Stromal cell of bone marrow (primary cell): ENCODE data around the gene NKAIN2.
"Not testable (repeated sequence)": the region's sequence is repeated elsewhere in the genome, so short reads cannot be mapped to it uniquely, and the experiment has no call there.

ENCODE experiments used
- DNase-seq: peaks from one replicate; pipeline ENCODE4 v3.0.0-alpha.2; 2012; ENCODE audit warnings: low read depth

NKAIN2 gene

GRCh38 chr6:124334359-124334758 lies 530.7 kb downstream of the NKAIN2 start:
- no peak for DNase-seq

GRCh38 chr6:124339610-124340334 lies 536.1 kb downstream of the NKAIN2 start:
- no peak for DNase-seq

GRCh38 chr6:124348339-124348738 lies 544.7 kb downstream of the NKAIN2 start:
- not testable (repeated sequence) for DNase-seq

GRCh38 chr6:124355146-124355545 lies 551.5 kb downstream of the NKAIN2 start:
- no peak for DNase-seq

GRCh38 chr6:124356276-124356810 lies 552.7 kb downstream of the NKAIN2 start:
- no peak for DNase-seq

- DNase-seq = no peak
These were observed 553.1 kb downstream of the NKAIN2 start for GRCh38 chr6:124356811-124357210.

GRCh38 chr6:124368131-124368530 lies 564.5 kb downstream of the NKAIN2 start:
- DNase-seq = peak; percentile 16

GRCh38 chr6:124371974-124372475 lies 568.4 kb downstream of the NKAIN2 start:
- DNase-seq = no peak

GRCh38 chr6:124373386-124373785 lies 569.7 kb downstream of the NKAIN2 start:
- DNase-seq = no peak

GRCh38 chr6:124389127-124389526 lies 585.5 kb downstream of the NKAIN2 start:
- DNase-seq = no peak

GRCh38 chr6:124393536-124393935 lies 589.9 kb downstream of the NKAIN2 start:
- DNase-seq = no peak

GRCh38 chr6:124396361-124396760 lies 592.7 kb downstream of the NKAIN2 start:
- DNase-seq = no peak

GRCh38 chr6:124400261-124400999 lies 596.8 kb downstream of the NKAIN2 start:
- no peak for DNase-seq

- not testable (repeated sequence) for DNase-seq
These were observed 606.8 kb downstream of the NKAIN2 start for GRCh38 chr6:124410425-124410824.

- not testable (repeated sequence) for DNase-seq
These were observed 609.0 kb downstream of the NKAIN2 start for GRCh38 chr6:124412657-124413056.

- no peak for DNase-seq
These were observed 616.6 kb downstream of the NKAIN2 start for GRCh38 chr6:124420116-124420840.

GRCh38 chr6:124423621-124424020 lies 620.0 kb downstream of the NKAIN2 start:
- no peak for DNase-seq

- DNase-seq = no peak
These were observed 627.2 kb downstream of the NKAIN2 start for GRCh38 chr6:124430740-124431318.

GRCh38 chr6:124432620-124433019 lies 629.0 kb downstream of the NKAIN2 start:
- no peak for DNase-seq

- DNase-seq = no peak
These were observed 629.9 kb downstream of the NKAIN2 start for GRCh38 chr6:124433387-124434160.

- peak; percentile 10 for DNase-seq
These were observed 630.8 kb downstream of the NKAIN2 start for GRCh38 chr6:124434421-124434820.
